Activated CD8-positive, alpha-beta memory T cell treated with anti-CD3 and anti-CD28 coated beads, Interleukin-2, amount 50 U/mL, for 48 hours (primary cell): ENCODE measurements around the gene PTPRJ.

Source experiments
- DNase-seq: peaks from one replicate; pipeline ENCODE4 v3.0.0-alpha.2; 2020

PTPRJ gene

GRCh38 chr11:47971501-47971900 lies 8.9 kb upstream of the PTPRJ start:
- DNase-seq: no peak

GRCh38 chr11:47973173-47973572 lies 7.2 kb upstream of the PTPRJ start:
- DNase-seq: no peak

GRCh38 chr11:47976931-47977330 lies 3.4 kb upstream of the PTPRJ start:
- no peak for DNase-seq

- no peak for DNase-seq
Measured at GRCh38 chr11:47977623-47978022, 2.7 kb upstream of the PTPRJ start.

GRCh38 chr11:47979378-47980087 lies 826 bp upstream of the PTPRJ start:
- no peak for DNase-seq

GRCh38 chr11:47980907-47981621 lies 705 bp downstream of the PTPRJ start:
- DNase-seq: peak; percentile 68

- DNase-seq: peak; percentile 65
Measured at GRCh38 chr11:47981667-47982404, 1.5 kb downstream of the PTPRJ start.

GRCh38 chr11:47982616-47983015 lies 2.3 kb downstream of the PTPRJ start:
- no peak for DNase-seq

GRCh38 chr11:47983464-47984397 lies 3.4 kb downstream of the PTPRJ start:
- no peak for DNase-seq

- no peak for DNase-seq
Measured at GRCh38 chr11:47986219-47986618, 5.9 kb downstream of the PTPRJ start.

- no peak for DNase-seq
Measured at GRCh38 chr11:47986742-47987141, 6.4 kb downstream of the PTPRJ start.

- no peak for DNase-seq
Measured at GRCh38 chr11:47987310-47987709, 7.0 kb downstream of the PTPRJ start.

GRCh38 chr11:47987781-47988180 lies 7.4 kb downstream of the PTPRJ start:
- DNase-seq: no peak

- DNase-seq: no peak
Measured at GRCh38 chr11:47989779-47990178, 9.4 kb downstream of the PTPRJ start.

GRCh38 chr11:47991266-47991830 lies 11.0 kb downstream of the PTPRJ start:
- DNase-seq: no peak

GRCh38 chr11:47991894-47992293 lies 11.5 kb downstream of the PTPRJ start:
- DNase-seq: no peak

- DNase-seq: no peak
Measured at GRCh38 chr11:47992959-47993820, 12.8 kb downstream of the PTPRJ start.

GRCh38 chr11:47994417-47994816 lies 14.1 kb downstream of the PTPRJ start:
- no peak for DNase-seq

- DNase-seq: no peak
Measured at GRCh38 chr11:47995360-47995769, 15.0 kb downstream of the PTPRJ start.

- no peak for DNase-seq
Measured at GRCh38 chr11:47997063-47998053, 17.0 kb downstream of the PTPRJ start.
